Prostate gland (tissue), 2 donors: Measurements from ENCODE around the gene PLOD3. TPM values are rescaled to one million over a fixed set of nuclear protein-coding genes. Genes with fewer than 3 reads are reported as not detected.

Experiments used
- DNase-seq: peaks from one replicate; pipeline ENCODE4 v3.0.0-alpha.2; 2019; ENCODE audit warnings: low spot score
- H3K27ac ChIP-seq, 2 donors: fragments of 200-600 bp; sonication (generic); 2 replicates each; pipeline ENCODE4 v1.5.1; 2017 to 2019
- H3K27me3 ChIP-seq: fragments of 200-600 bp; sonication (generic); replicated peaks from 2 replicates; pipeline ENCODE4 v1.5.1; 2019; ENCODE audit not compliant: insufficient read depth
- H3K36me3 ChIP-seq, 2 donors: fragments of 200-600 bp; sonication (generic); 1 replicate in 1 of 2; 2 replicates in 1 of 2; pipeline versions ENCODE4 v1.5.1 to v1.8.1; 2017 to 2019
- H3K4me1 ChIP-seq: fragments of 200-600 bp; sonication (generic); replicated peaks from 2 replicates; pipeline ENCODE4 v1.5.1; 2019
- H3K4me3 ChIP-seq, 2 donors: fragments of 200-600 bp; sonication (generic); 2 replicates each; pipeline ENCODE4 v1.5.1; 2017 to 2019
- H3K9me3 ChIP-seq: fragments of 200-600 bp; sonication (generic); 2 replicates; pipeline ENCODE4 v1.5.1; 2017
- CTCF ChIP-seq, 4 experiments: fragments of 200-600 bp in 2 of 4; fragments of 450-650 bp in 2 of 4; sonication (generic) in 2 of 4; IDR thresholded peaks; 1 replicate in 3 of 4; 2 replicates in 1 of 4; pipeline ENCODE4 v1.5.1; 2016 to 2019; ENCODE audit warnings: antibody characterized with exemption in 4 of 4, mild to moderate bottlenecking in 2 of 4, moderate library complexity in 2 of 4
- POLR2A ChIP-seq: fragments of 450-650 bp; IDR thresholded peaks from one replicate; pipeline ENCODE4 v1.6.1; 2016; ENCODE audit warnings: antibody characterized with exemption, mild to moderate bottlenecking
- POLR2AphosphoS5 ChIP-seq: sonication (generic); formaldehyde crosslinking; IDR thresholded peaks from one replicate; pipeline ENCODE4 v1.6.1; 2017; ENCODE audit warnings: antibody characterized with exemption
- WGBS: methylation state at CpG from one replicate; pipeline ENCODE4 v1.1.5; 2018; 5-methylcytosine and 5-hydroxymethylcytosine counted together
- intact Hi-C: fragments of 100-400 bp; cut with DNase I; formaldehyde crosslinking; loops from one replicate; pipeline ENCODE4 v1.14.2; 2022
- total RNA-seq, 2 donors: library from RNA; depleted of rRNA; stranded (reverse); fragments of >200 nt; gene quantifications; one replicate each; pipeline ENCODE4 v1.1.0, GENCODE V29; 2016

PLOD3 gene
- total RNA-seq, 2 donors from 2014 or later, result 24.2 to 52.5 TPM

GRCh38 chr7:101177644-101178043 lies 39.7 kb downstream of the PLOD3 start:
- Histone ChIP-seq H3K27me3 (peaks cover 30% of the 10 kb centered on the region), H3K27ac (no peak overlapping the region), H3K4me3 (no peak overlapping the region), H3K9me3 (no peaks in the 10 kb centered on the region), H3K4me1 (no peaks in the 10 kb centered on the region), H3K36me3 (no peaks in the 10 kb centered on the region)
- no peak for DNase-seq
- TF ChIP-seq CTCF (IDR thresholded peaks at IDR 0.05) (no peak), POLR2A (no peak), POLR2AphosphoS5 (no peak)
- intact Hi-C loops, result no loop called here
- WGBS, result 65% methylated on average over 2 of the region's 2 CpGs

GRCh38 chr7:101175664-101176063 lies 41.7 kb downstream of the PLOD3 start:
- no peak for DNase-seq
- H3K4me1 ChIP-seq, result peaks cover 5% of the 10 kb centered on the region
- H3K9me3 ChIP-seq, result no peaks in the 10 kb centered on the region
- intact Hi-C loops, result no loop called here
- TF ChIP-seq POLR2A, result no peak
- no peak for TF ChIP-seq CTCF (IDR thresholded peaks at IDR 0.05)
- TF ChIP-seq POLR2AphosphoS5, result no peak
- 28% methylated on average over 3 of the region's 3 CpGs for WGBS
- H3K27ac ChIP-seq, result no peak overlapping the region
- no peak overlapping the region for H3K4me3 ChIP-seq
- H3K27me3 ChIP-seq, result peaks cover 48% of the 10 kb centered on the region
- H3K36me3 ChIP-seq, result no peaks in the 10 kb centered on the region

- H3K27me3 ChIP-seq, result peaks cover 43% of the 10 kb centered on the region
- intact Hi-C loops, result no loop called here
- no peak overlapping the region for H3K4me3 ChIP-seq
- H3K27ac ChIP-seq, result no peak overlapping the region
- no peaks in the 10 kb centered on the region for H3K9me3 ChIP-seq
- TF ChIP-seq POLR2A, result no peak
- no peak for TF ChIP-seq POLR2AphosphoS5
- no peak for TF ChIP-seq CTCF (IDR thresholded peaks at IDR 0.05)
- peaks cover 5% of the 10 kb centered on the region for H3K4me1 ChIP-seq
- no peak for DNase-seq
- 6% methylated on average over 26 of the region's 28 CpGs for WGBS
- H3K36me3 ChIP-seq, result no peaks in the 10 kb centered on the region
Observed at GRCh38 chr7:101174322-101174854, 43.0 kb downstream of the PLOD3 start.

GRCh38 chr7:101173752-101174244 lies 43.6 kb downstream of the PLOD3 start:
- peaks cover 43% of the 10 kb centered on the region for H3K27me3 ChIP-seq
- peaks cover 5% of the 10 kb centered on the region for H3K4me1 ChIP-seq
- TF ChIP-seq CTCF (IDR thresholded peaks at IDR 0.05) (no peak), POLR2AphosphoS5 (no peak), POLR2A (no peak)
- intact Hi-C loops, result no loop called here
- H3K9me3 ChIP-seq, result no peaks in the 10 kb centered on the region
- 3% methylated on average over 16 of the region's 16 CpGs for WGBS
- no peak overlapping the region for H3K27ac ChIP-seq
- H3K36me3 ChIP-seq, result no peaks in the 10 kb centered on the region
- H3K4me3 ChIP-seq, result no peak overlapping the region
- DNase-seq, result no peak
